Stimulated activated CD4-positive, alpha-beta T cell treated with anti-CD3 and anti-CD28 coated beads, TNF-alpha, amount 100 ng/mL, for 4 hours (primary cell): ENCODE results near the gene SRCIN1.
"Not testable (repeated sequence)": the region's sequence is repeated elsewhere in the genome, so short reads cannot be mapped to it uniquely, and the experiment has no call there.

Source experiments
- DNase-seq, 3 experiments: peaks; one replicate each; pipeline ENCODE4 v3.0.0-alpha.2; 2020; ENCODE audit warnings: low read depth in 3 of 3

SRCIN1 gene, protein sequence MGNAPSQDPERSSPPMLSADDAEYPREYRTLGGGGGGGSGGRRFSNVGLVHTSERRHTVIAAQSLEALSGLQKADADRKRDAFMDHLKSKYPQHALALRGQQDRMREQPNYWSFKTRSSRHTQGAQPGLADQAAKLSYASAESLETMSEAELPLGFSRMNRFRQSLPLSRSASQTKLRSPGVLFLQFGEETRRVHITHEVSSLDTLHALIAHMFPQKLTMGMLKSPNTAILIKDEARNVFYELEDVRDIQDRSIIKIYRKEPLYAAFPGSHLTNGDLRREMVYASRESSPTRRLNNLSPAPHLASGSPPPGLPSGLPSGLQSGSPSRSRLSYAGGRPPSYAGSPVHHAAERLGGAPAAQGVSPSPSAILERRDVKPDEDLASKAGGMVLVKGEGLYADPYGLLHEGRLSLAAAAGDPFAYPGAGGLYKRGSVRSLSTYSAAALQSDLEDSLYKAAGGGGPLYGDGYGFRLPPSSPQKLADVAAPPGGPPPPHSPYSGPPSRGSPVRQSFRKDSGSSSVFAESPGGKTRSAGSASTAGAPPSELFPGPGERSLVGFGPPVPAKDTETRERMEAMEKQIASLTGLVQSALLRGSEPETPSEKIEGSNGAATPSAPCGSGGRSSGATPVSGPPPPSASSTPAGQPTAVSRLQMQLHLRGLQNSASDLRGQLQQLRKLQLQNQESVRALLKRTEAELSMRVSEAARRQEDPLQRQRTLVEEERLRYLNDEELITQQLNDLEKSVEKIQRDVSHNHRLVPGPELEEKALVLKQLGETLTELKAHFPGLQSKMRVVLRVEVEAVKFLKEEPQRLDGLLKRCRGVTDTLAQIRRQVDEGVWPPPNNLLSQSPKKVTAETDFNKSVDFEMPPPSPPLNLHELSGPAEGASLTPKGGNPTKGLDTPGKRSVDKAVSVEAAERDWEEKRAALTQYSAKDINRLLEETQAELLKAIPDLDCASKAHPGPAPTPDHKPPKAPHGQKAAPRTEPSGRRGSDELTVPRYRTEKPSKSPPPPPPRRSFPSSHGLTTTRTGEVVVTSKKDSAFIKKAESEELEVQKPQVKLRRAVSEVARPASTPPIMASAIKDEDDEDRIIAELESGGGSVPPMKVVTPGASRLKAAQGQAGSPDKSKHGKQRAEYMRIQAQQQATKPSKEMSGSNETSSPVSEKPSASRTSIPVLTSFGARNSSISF

DNA sequence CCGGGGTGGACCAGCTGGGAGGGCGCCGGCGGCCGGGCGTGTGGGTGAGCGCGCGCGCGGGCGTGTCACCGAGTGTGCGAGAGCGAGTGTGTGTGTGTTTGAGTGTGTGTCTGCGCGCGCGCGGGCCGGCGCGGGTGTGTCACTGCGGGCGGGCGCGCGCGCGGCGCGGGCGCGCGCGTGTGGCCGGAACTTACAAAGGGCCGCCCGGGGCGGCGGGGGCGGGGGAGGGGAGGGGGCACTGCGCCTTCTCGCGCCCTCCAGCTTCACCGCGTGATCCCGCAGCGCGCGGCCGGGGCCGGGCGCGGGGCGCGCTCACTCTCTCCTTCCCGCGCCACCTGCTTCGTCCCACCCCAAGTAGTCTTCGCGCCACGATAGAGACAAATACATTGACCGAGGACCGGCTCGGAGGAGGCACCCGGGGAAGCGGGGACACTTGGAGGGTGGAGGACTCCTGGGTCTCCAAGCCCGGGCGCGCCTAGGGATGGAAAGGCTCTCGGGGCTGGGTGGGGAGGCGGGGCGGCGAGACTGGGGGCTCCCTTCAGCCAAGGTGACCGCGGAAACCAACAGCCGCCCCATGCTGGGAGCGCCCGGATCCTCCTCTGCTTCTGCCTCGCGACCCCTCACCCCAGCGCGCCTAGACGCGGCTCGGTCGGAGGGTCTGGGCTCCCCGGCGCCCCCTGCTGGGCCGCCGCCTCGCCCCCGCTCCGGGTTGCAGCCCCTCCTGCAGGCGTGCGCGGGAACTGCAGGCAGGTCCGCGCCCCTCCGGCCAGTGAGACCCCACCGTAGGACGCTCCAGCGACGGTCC is at the start of gene SRCIN1:
Gene SRCIN1, minus strand, starts transcription at position 112 of the 805 bp plus-strand sequence. CDS start 247 bp downstream, outside the sequence.
- DNase-seq = peak; percentile 29 to 35 (median 31)

DNA sequence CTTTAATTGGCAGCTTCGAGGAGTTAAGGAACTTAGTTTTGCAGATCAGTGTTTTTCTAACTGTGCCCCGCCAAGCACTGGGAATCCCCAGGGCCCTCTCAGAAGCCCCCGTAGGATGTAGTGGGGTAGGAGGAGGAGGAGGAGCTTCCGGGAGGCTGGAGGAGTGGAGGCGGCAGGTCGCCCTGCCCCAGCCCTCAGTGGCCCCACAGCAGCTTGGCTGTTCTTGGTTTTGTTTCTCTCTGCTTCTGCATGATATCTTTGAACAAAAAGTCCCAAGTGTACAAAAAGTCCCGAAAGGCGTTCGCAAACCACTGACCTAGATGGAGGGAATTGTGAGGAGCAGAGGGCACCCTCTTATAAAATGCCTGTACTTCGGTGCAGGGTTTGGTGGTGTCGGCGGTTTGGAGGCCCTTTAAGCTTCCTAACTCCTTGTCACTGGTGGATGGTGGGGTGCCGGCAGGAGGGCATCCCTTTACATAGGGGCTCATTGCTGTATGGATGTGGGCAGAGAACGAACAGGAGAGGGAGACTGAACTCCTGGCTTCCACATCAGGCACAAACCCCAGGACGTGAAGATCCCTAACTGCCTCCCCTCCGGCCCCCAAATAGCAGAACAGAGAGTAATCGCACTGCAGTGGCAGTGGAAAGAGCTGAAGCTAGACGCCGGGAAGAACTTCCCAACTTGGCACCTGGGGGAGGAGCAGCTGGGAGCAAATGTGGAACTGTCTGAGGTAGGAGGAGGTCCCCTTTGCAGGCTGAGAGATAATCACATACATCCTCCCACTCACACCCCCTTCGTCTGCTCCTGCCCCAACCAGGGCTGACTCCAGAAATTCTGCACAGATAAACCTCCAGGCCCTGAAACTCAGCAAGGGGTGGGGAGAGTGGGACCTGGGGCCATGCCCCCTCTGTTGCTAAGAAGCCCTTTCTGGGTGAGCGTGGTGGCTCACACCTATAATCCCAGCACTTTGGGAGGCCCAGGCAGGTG is 49.0 kb upstream of the SRCIN1 start:
- DNase-seq = no peak

DNA sequence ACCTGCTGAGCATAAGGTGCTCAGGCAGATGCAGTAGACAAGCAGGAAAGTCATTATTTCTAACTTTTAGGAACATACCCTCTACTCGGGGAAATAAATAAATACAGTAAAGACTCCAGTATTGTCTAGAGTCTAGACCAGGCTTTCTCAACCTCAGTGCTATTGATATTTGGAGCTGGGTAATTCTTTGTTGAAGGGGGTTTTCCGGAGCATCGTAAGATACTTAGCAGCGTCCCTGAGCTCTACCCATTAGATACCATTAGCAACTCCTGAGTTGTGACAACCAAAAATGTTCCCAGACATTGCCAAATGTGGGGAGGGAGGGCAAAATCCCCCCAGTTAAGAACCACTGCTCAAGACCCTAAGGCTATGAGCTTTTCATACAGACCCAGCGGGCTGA is 47.9 kb upstream of the SRCIN1 start:
- DNase-seq = no peak

DNA sequence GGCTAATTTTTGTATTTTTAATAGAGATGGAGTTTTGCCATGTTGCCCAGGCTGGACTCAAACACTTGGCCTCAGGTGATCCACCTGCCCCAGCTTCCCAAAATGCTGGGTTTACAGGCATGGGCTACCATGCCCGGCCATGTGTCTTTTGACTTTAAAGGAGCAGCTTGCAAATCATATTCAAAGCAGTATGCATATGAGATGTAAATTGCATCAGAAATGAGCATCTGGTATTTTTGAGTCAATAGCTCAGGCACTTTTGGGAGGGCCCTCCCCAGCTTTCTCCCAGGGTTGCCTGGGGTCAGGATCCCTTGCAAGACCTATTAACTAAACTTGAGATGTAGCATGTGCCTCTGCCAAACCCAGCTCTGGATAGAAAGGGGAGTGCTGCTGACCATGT is 47.5 kb upstream of the SRCIN1 start:
- no peak for DNase-seq

DNA sequence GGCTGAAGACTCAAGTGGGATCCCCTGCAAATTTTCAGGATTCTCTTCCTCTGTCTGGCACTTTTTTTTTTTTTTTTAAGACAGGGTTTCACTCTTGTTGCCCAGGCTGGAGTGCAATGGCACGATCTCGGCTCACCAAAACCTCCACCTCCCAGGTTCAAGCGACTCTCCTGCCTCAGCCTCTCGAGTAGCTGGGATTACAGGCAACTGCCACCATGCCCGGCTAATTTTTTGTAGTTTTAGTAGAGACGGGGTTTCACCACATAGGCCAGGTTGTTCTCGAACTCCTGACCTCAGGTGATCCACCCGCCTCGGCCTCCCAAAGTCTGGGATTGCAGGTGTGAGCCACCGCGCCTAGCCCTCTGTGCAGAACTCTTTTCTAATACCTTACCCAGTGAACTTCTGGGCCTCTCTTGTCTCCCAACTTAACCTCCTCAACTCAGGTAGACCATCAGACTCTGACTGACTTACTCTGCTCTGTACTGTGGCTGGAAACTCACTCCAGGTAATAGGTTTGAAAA is 45.0 kb upstream of the SRCIN1 start:
- not testable (repeated sequence) for DNase-seq

DNA sequence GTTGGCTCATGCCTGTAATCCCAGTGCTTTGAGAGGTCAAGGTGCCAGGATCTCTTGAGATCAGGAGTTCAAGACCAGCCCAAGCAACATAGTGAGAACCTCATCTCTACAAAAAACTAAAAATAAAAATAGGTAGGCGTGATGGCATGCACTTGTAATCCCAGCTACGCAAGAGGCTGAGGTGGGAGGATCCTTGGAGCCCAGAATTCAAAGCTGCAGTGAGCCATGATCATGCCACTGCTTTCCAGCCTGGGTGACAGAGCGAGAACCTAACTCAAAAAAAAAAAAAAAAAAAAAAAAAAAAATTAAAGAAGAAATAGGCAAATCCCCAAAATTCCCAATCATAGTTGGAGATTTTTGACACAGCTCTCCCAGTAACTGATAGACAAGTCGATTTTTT is 32.2 kb upstream of the SRCIN1 start:
- DNase-seq = no peak

DNA sequence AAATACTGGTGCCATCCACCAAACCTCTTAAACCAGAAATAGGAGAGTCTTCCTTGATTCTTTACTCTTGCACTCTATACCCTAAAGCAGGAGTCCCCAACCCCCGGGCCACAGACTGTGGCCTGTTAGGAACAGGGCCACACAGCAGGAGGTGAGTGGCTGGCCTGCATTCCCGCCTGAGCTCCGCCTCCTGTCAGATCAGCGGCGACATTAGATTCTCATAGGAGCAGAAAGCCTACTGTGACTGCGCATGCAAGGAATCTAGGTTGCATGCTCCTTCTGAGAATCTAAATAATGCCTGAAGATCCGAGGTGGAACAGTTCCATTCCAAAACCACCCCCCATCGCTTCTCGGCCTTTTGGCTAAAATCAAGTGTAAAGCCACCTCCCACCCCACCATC is 30.3 kb upstream of the SRCIN1 start:
- no peak for DNase-seq

DNA sequence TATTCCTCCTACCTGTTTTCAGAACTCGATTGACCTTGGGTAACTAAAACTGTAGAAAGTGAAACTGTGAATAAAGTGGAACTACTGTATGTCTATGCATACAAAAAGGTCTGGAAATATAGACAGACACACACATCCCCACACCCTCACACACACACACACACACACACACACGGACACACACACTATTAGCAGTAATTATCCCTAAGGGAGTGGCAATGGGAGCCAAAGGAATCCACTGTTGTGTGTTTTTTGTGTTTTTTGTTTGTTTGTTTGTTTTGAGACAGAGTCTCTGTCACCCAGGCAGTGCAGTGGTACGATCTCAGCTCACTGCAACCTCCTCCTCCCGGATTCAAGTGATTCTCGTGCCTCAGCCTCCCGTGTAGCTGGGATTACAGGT is 26.6 kb upstream of the SRCIN1 start:
- no peak for DNase-seq

DNA sequence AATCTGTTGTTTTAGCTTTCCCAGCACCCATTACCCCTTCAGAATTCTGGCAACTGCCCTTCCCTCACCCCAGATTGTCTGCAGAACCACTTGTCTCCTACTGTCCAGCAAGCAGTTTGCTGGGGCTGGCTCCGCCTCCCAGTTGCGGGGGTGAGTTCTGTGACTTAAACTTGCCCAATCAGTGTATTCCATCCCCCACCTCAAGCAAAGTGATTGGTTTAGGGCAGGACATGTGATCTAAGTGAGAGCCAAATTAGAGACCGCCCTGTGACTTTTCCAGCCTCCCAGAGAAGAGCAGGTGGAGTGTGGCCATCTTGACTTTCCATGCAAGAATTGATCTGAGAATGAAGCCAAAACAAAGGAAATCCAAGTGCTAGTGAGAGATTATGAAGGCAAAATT is 22.7 kb upstream of the SRCIN1 start:
- DNase-seq = no peak

DNA sequence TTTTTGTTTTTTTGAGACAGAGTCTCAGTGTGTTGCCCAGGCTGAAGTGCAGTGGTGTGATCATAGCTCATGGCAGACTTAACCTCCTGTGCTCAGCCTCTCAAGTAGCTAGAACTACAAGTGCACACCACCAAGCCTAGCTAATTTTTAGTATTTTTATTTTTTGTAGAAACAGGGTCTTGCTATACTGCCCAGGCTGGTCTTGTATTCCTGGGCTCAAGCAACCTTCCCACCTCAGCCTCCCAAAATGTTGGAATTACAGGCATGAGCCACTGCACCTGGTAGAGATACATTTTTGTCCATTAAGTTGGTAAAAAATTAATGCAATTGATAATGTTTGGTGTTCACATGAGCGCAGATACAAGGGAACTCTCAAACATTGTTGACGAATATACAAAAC is 22.2 kb upstream of the SRCIN1 start:
- no peak for DNase-seq

DNA sequence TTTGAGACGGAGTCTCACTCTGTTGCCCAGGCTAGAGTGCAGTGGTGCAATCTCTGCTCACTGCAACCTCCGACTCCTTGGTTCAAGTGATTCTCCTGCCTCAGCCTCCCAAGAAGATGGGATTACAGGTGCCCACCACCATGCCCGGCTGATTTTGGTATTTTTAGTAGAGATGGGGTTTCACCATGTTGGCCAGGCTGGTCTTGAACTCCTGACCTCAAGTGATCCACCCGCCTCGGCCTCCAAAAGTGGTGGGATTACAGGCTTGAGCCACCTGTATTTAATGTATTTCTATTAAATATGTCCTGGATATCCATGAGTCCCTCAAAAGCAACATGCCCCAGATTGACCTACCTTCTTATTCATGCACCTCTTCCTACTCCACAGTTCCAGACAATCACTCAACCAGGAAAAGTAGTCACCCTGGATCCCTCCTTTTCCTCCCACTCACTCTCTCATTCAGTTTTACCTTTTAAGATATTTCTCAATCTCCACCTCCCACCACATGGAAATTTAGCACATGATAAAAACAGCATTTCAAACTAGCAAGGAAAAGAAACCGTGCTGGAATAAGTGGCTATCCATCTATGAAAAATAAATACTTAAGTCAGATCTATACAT is 21.0 kb upstream of the SRCIN1 start:
- DNase-seq = not testable (repeated sequence)

DNA sequence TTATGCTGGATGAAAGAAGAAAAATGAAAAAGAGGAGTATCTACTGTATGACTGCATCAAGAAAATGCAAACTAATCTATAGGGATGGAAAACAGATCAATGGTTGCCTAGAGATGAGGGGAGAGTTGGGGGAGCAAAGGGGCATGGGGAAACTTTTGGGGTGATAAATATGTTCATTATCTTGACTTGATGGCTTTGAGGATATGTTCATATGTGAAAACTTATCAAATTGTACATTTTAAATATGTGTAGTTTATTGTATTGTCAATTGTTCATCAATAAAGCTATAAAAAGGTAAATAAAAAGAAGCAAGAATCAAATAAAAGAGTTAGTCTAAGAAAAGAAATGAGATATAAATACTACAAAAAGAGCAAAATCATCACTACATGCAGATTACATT is 19.7 kb upstream of the SRCIN1 start:
- no peak for DNase-seq

DNA sequence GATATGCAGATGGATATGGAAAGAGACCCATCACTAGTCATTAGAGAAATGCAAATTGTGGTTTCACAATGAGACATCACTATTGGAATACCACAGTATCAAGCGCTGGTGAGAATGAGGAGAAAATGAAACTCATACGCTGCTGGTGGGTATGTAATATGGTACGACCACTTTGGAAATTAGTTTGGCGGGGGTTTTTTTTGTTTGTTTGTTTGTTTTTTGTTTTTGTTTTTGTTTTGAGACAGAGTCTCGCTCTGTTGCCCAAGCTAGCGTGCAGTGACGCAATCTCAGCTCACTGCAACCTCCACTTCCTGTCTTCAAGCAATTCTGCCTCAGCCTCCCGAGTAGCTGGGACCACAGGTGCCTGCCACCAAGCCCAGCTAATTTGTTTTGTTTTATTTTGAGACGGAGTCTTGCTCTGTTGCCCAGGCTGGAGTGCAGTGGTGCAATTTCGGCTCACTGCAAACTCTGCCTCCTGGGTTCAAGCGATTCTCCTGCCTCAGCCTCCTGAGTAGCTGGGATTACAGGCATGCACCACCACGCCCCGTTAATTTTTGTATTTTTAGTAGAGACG is 19.1 kb upstream of the SRCIN1 start:
- DNase-seq = not testable (repeated sequence)

DNA sequence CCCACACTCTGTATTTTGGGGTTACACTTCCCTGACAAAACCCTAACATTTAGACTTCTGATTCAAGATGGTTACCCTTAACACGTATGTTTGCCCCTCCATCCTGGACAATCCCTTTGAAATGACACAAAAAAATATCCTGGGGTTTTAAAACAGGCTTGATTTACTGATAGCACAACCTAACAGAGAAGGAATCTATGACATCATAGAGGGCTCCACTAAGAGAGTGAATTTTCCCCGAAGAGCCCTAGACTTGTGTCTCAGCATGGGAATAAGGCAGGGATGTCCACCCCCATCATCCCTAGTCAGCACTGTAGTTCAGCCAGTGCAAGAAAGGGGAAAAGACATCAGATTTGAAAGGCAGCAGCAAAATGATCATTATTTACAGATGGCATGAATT is 15.8 kb upstream of the SRCIN1 start:
- no peak for DNase-seq

DNA sequence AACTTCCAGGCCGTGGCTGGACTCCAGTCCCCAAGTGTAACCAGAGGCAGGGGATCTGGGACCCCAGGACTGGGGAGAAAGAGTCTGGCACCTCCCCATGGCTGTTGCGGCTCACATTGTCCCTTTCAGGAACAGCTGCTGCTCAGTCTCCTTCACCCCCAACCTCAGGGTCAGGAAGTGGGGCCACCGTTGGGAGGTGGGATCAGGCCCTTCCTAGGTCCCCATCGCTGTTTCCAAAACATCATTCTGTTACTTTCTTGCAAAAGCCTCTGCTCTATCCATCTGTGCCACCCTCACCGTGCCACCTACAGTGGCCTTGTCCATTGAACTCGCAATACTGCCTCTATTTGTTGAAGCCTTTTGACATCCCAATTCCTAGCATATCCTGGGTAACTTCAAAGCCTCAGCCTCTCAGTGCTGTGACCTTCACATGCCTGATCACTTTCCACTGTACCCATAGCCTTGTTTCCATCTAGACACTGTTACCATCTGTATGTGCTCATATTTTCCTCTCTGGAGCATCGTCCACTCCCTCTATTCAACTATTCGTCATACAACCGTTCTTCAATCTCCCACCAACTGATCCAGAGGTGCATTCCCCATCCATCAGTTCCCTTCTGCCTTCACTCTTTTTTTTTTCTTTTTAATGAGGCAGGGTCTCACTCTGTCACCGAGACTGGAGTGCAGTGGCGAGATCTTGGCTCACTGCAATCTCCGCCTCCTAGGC is 15.0 kb upstream of the SRCIN1 start:
- DNase-seq = no peak

DNA sequence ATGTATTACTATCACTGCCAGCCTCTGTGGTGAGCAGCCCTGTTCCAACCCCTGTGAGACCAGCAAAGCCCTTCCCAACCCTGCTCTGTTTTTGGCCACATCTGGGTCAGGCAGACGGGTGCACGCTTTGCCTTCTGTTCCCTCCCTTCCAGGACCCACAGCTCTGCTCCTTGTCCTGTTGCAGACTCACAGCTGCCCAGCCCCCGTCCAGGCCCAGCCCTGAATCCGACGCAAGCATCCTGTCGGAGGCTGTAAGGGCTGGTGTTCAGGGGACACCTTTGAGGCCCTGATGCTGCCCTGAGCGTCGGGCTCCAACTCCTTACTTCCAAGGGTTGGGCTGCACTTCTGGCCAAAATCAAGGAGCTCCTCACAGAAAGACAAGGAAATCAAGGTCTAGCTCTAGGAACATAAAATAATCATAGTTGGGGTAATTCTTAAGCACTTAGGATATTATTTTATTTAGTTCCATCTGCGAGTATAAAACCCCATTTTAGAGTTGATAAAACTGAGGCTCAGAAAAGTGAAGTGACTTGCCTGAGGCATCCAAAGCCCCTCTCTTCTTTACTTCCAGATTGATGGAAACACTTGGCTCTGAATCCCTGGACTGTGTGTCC is 14.3 kb upstream of the SRCIN1 start:
- no peak for DNase-seq

DNA sequence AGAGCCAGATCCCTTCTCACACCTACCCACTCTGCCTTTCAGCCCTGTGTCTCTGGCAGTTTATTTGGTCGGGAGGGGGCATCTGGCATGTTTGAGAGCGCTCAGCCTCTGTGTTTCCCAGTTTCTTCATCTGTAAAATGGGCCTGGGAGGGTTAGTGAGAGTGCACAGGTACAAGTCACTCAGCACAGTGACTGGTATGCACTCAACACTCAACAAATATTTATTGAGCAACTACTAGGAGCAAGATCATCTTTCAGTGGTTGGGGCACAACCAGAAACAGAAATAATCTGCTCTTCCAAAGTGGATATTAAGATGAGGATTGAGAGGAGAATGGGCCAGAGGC is 13.7 kb upstream of the SRCIN1 start:
- no peak for DNase-seq
